Measurements from ENCODE around the gene SULT1A1. TPM values are rescaled to one million over a fixed set of nuclear protein-coding genes. Genes with fewer than 3 reads are reported as not detected.
A peak's percentile ranks its signal among the peaks of the same experiment; 100 is the strongest.

Gene SULT1A1
- total and polyA plus RNA-seq, 2 of the 13 experiments (the other 11 are each of a cell fraction or from before 2014, with no cell fraction given) = 114 to 147 TPM

- TF ChIP-seq ZNF557 (CRISPR knock-in tag; IDR thresholded peaks at IDR 0.05) (no peak), ZNF773 (CRISPR knock-in tag; IDR thresholded peaks at IDR 0.05; ENCODE audit: borderline replicate concordance) (no peak), SNAI1 (CRISPR knock-in tag; IDR thresholded peaks at IDR 0.05; ENCODE audit: borderline replicate concordance) (no peak), ZNF710 (CRISPR knock-in tag; IDR thresholded peaks at IDR 0.05; ENCODE audit: borderline replicate concordance) (no peak), ZNF768 (CRISPR knock-in tag; IDR thresholded peaks at IDR 0.05) (no peak), ATF6 (CRISPR knock-in tag; conservative IDR thresholded peaks at IDR 0.05) (no peak), ZNF577 (CRISPR knock-in tag; IDR thresholded peaks at IDR 0.05; ENCODE audit: borderline replicate concordance, low read depth) (no peak), RERE (CRISPR knock-in tag; IDR thresholded peaks at IDR 0.05; ENCODE audit: low read depth) (0 out of 2 replicates have a peak, but pooled peaks have one; percentile 14), ZNF18 (CRISPR knock-in tag; IDR thresholded peaks at IDR 0.05; ENCODE audit: insufficient replicate concordance) (no peak), ZNF672 (CRISPR knock-in tag; IDR thresholded peaks at IDR 0.05) (no peak), ZNF782 (CRISPR knock-in tag; IDR thresholded peaks at IDR 0.05; ENCODE audit: borderline replicate concordance) (no peak), ZNF496 (CRISPR knock-in tag; IDR thresholded peaks at IDR 0.05; ENCODE audit: insufficient replicate concordance) (no peak), ATF5 (CRISPR knock-in tag; IDR thresholded peaks at IDR 0.05; ENCODE audit: low read depth) (no peak), TFDP2 (CRISPR knock-in tag; IDR thresholded peaks at IDR 0.05) (no peak), ZNF10 (CRISPR knock-in tag; IDR thresholded peaks at IDR 0.05; ENCODE audit: borderline replicate concordance, low read depth) (no peak), ZBTB7B (CRISPR knock-in tag; IDR thresholded peaks at IDR 0.05) (no peak)
These were observed 8.0 kb upstream of the SULT1A1 start (continued) for GRCh38 chr16:28617874-28618273.
